C4-2B (cell line): ENCODE results near the gene ITPRIP.

ENCODE experiments used
- ZFX ChIP-seq: fragments of 450-650 bp; IDR thresholded peaks from 2 replicates; pipeline ENCODE4 v1.6.1; 2017
- TF ChIP-seq, protein P1 (sequence below): fragments of 450-650 bp; conservative IDR thresholded peaks from 2 replicates; pipeline ENCODE4 v1.5.1; 2017; ENCODE audit warnings: mild to moderate bottlenecking

DNA sequence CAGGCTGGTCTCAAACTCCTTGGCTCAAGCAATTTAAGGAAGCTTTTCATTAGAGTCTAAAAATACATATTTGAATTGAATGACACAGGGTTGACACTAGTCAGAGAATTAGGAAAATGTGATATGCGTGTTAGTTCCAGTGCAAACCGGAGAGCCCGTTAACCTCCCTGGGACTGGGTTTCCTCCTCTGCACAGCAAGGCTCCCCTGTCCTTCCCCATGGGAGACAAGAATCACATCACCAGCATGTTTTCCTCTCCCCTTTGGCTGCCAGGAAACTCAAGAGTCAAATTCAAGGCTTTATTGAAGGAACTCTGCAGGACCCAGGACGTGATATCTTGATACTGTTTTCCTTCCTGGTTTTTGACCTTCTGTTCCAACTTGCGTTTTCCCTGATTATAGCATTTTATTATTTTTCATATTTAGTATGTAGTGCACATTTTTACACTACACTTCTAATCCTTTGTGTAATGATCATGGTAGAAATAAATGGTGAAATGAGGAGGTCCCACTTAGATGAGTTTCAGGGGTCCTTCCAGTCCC, 44.4 kb downstream of the ITPRIP start:
- TF ChIP-seq, protein P1, sequence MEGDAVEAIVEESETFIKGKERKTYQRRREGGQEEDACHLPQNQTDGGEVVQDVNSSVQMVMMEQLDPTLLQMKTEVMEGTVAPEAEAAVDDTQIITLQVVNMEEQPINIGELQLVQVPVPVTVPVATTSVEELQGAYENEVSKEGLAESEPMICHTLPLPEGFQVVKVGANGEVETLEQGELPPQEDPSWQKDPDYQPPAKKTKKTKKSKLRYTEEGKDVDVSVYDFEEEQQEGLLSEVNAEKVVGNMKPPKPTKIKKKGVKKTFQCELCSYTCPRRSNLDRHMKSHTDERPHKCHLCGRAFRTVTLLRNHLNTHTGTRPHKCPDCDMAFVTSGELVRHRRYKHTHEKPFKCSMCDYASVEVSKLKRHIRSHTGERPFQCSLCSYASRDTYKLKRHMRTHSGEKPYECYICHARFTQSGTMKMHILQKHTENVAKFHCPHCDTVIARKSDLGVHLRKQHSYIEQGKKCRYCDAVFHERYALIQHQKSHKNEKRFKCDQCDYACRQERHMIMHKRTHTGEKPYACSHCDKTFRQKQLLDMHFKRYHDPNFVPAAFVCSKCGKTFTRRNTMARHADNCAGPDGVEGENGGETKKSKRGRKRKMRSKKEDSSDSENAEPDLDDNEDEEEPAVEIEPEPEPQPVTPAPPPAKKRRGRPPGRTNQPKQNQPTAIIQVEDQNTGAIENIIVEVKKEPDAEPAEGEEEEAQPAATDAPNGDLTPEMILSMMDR: no peak
- no peak for TF ChIP-seq ZFX
